Dedifferentiated amniotic fluid mesenchymal stem cell (primary cell): ENCODE results near the gene SMIM45.

Experiments
- DNase-seq: peaks from one replicate; pipeline ENCODE4 v3.0.0-alpha.2; 2016; ENCODE audit errors: extremely low spot score

SMIM45 gene

DNA sequence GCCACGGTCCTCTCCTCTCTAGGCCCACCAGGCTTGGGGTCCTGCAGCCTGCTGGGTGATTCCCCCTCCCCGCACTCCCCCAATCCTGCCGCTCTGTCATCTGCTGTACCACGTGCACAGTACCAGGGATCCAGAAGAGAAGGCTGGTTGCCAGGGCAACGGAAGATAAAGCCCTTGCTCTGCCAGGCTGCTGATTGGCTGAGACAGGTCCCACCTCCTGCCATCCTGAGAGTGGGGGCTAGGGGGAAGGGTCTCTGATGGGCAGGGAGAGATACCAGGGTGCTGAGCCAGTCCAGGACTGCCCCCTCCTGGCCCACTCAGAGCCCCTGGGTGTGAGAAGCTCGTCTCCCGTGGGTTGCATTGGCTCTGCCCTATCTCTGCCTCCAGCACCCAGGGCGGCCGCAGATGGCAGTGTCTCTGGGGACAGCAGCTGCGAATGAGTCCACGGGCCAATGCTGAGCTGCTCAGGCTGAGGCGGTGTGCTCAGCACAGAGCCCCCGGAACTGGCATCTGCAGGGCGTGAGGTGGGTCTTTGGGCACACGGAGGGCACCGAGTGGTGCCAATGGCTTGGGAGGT, at the start of gene SMIM45:
Gene SMIM45, plus strand, starts transcription at position 253 of the 577 bp plus-strand sequence.
- no peak for DNase-seq

DNA sequence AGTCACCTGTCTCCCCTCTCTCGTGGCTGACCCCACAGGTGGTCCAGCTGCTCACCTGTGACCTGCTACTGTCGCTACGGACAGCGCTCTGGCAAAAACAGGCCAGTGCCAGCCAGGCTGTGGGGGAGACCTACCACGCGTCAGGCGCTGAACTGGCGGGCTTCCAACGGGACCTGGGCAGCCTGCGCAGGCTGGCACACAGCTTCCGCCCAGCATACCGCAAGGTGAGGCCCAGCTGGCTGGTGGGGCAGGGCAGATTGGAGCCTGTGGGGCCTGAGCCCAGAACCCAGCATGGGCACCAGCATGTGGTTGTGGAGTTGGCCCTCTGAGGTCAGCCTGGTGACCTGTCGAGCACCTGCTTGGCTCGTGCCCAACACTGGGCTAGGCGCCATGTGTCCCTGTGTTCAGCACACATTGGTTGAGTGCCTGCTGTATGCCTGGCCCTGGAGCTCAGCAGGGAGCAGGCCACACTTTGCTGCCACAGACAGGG, 49.0 kb upstream of the SMIM45 start:
- no peak for DNase-seq

- no peak for DNase-seq
Measured at GRCh38 chr22:41904450-41905410, 47.2 kb upstream of the SMIM45 start.

DNA sequence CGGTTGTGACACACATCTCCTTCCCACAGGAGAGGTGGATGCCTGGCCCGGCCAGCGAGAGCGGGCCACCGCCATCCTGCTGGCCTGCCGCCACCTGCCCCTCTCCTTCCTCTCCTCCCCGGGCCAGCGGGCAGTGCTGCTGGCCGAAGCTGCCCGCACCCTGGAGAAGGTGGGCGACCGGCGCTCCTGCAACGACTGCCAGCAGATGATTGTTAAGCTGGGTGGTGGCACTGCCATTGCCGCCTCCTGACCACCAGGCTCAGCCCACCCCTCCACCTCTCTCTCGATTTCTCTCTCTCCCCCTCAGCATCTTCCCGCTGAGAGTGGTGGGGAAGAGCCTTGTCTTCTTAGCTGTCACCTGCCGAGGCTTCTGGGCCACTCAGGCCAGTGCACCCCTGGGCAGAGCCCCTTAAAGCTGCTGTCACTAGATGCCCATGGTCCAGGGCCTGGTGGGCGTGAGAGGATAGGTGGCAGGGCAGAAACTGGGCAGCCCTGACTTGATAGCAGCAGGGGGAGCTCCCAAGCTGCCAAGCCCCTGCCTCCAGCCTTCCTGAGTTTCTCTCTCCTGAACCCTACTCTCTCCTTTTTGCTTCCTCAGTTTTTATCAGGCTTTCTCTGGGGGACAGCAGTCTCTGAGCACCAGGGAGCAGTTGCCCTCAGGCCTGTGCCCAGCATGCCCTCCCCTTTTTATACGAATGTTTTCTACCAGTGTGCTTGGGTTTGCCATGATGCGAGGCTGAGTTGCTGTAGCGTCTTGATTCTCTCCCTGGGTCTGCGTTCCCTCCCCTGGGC, 46.3 kb upstream of the SMIM45 start:
- no peak for DNase-seq

DNA sequence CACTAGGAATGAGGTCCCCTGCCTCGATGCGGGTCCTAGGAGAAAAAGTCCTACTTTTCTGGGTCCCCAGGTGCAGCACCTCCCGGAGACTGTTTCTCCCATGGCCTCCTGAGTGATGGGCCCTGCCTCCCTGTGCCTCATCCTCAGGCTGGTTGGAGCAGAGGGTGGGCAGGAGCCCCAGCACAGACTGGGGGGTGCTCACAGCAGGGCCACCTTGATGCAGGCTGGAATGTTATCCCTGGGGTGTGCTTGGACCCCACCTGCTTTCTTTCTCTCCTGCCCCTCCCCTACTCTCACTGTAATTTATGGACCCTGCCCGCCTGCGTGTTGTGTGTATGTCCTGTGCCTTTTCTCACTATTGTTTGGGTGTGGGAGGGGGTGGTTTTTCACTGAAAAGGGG, 45.1 kb upstream of the SMIM45 start:
- DNase-seq, result no peak

- no peak for DNase-seq
Measured at GRCh38 chr22:41907436-41908401, 44.2 kb upstream of the SMIM45 start.

DNA sequence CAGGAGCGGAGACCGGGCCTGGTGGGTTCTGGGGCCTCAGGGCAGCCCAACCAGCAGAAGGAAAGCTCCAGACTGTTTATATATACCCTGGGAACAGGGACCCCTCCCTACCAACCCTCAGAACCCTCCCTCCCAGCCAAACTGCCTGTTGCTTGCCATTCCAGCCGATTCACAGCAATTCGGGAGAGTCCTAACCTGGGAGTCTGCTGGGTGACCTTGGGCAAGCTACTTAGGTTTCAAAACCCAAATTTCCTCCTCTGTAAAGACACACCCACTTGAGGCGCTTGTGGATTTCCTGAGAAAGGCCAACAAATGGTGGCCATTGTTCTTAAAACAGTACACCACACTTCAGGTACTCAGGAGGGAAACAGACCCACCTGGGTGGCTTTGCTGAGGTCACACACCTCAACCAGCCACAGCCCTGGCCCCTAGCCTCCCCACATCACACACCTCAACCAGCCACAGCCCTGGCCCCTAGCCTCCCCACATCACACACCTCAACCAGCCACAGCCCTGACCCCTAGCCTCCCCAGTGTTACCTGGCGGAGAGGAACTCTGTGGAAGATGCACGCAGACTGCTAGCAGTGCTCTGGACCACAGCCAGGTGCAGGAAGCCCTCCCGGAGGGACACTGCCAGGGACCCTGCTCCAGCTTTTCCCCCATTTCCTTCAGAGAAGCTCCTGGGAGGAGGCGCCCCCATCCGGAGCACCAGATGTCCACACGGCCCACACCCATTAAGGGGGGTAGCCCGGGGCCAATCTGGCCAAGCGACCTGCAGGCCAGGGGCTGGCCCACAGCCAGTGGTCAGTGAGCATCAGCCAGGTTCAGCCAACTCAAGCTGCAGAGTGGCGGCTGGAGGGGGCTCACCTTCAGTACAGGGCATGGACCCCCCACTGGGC, 43.3 kb upstream of the SMIM45 start:
- DNase-seq, result no peak

DNA sequence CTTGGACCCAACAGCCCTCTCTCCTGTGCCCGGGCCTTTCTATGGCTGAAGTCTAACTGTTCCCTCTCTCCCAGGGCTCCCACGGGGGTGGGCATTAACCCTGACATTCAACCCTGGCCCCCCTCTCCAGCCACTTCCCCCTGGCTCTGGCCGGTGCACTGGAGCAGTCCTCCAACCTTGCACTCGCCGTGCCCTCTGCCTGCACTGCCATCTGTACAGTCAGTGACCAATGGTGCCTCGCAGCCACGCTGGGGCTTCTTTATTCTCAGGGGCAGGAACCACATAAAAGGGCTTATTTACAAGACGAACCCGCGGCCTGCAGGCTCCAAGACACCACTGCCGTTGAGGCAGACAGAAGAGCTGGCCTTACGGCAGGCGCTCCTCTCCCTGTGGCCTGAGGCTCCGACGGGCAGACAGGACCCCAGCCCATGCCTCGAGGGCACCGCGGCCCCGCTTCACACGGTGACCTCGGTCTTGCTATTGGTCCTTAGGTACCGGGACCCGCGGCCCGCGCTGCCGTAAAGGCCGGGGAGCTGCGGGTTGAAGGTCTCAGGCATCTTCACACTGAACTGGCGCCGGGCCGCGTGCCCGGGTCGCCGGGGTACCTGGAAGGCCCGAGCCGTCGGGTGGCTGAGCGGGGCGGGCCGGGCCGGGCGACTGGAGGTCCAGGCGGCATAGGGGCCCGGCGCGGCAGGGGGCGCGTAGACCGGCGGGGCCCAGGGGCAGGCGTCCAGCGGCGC, 42.5 kb upstream of the SMIM45 start:
- DNase-seq, result no peak

GRCh38 chr22:41910050-41911000, 41.6 kb upstream of the SMIM45 start:
- DNase-seq, result no peak

DNA sequence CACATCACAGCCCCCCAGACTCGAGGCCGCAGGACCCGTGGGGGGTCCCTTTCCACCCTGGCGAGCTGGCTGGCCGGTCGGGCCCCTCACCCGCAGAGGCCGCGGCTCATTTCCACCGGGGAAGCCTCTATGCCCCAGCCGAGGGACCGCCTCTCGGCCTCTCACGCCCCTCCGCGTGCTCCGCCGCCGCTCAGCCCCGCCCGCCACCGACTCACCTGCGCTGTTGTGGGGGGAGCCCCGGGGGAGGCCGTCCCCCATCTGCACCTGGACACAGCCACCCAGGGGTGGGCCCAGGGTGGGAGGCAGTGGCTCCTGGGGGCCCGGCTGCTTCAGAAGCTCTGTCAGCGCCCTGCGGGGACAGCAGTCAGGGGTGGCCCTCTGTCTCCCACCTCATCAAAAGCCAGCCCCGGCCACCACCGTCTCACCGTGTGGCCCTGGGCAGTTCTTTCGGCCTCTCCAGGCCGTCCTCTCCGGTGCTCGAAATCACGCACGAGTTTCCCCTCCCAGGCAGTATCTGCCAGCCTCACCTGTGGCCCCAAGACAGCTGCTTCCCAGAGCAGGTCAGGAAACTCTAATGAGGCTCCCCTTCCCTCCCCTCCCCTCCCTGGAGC, 40.8 kb upstream of the SMIM45 start:
- no peak for DNase-seq

GRCh38 chr22:41912338-41913039, 39.5 kb upstream of the SMIM45 start:
- no peak for DNase-seq

DNA sequence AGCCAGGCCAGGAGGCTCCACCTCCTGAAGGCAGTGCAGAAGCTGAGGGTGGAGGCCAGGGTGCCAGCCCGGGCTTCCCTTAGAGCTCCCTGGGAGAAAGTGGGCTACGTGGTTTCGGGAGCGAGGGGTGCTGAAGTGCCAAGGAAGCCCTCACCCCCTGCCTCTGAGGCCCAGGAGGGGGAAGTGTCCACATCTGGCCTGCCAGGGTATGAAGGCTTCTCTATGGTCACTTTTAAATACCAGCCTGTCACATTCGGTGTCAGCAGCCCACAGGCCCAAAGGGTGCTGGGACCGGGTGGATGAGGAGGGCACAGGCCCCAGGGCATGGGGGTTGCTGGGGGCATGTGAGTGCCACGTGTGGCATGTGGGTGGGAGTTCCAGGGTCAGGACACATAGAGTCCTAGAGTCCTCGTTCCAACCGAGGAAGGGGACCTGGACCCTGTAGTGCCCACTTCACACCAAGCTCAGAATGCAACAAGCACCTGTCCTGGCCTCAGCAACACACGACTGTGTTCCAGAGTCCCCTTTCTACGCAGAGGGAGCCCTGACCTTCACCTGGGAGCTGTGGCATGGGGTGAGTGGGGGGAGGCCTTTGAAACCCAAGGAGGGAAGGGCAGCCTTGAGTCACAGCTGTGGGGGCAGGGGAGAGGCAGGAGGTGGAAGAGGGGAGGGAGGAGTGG, 38.8 kb upstream of the SMIM45 start:
- DNase-seq, result no peak

DNA sequence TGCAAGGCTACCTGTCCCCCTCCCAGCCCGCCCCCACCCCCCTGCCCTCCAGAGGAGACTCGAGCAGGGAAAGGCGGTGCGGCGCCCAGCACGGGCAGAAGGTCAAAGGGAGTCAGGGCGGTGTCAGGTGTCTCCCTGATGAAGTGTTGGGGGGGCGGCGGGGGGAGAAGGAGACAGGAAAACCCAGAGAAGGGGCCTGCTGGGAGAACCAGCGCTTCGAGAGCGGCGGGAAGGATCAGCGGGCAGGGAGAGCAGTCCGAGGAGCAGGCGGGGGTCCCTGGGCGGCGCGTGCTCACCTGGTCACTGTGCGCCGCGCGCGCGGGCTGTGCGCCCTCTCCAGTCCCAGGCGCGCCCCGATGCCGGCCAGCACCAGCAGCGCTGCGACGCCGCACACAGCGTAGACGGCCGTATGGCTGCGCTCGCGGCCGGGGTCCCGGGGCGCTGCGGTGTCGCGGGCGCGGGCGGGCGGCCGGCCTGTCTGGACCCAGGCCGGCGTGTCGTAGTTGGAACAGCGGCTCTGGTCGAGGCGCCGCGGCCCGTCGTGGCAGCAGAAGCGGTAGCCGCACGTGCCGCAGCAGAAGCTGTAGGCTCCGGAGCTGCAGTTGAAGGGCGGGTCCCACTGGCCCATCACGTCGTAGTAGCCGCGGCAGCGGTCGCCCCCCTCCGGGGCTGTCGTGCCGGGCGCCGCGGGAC, 38.0 kb upstream of the SMIM45 start:
- no peak for DNase-seq

- no peak for DNase-seq
Measured at GRCh38 chr22:41914611-41915034, 37.3 kb upstream of the SMIM45 start.

- DNase-seq, result no peak
Measured at GRCh38 chr22:41915035-41915785, 36.7 kb upstream of the SMIM45 start, which contains the start of gene SHISA8. Gene SHISA8 (minus strand): TSS chr22:41915074. CDS start chr22:41914667, 407 bp downstream.
